Measurements from ENCODE around the gene LRRC4C. TPM values are rescaled to one million over a fixed set of nuclear protein-coding genes. Genes with fewer than 3 reads are reported as not detected.
"Not testable (repeated sequence)": the region's sequence is repeated elsewhere in the genome, so short reads cannot be mapped to it uniquely, and the experiment has no call there.

The LRRC4C gene
- total RNA-seq, 1 experiment from 2014 or later: not detected

GRCh38 chr11:41020259-41020658, 439.2 kb downstream of the LRRC4C start:
- Mint-ChIP-seq H3K27ac (ENCODE audit: low read depth, unreplicated experiment) (no peak overlapping the region), H3K27me3 (ENCODE audit: insufficient read depth, unreplicated experiment) (no peaks in the 10 kb centered on the region), H3K9me3 (ENCODE audit: unreplicated experiment) (peaks cover 7% of the 10 kb centered on the region), H3K4me3 (ENCODE audit: unreplicated experiment) (no peak overlapping the region), H3K4me1 (ENCODE audit: insufficient read depth, unreplicated experiment) (no peaks in the 10 kb centered on the region), H3K36me3 (ENCODE audit: insufficient read depth, unreplicated experiment) (no peaks in the 10 kb centered on the region)
- TF ChIP-seq CTCF (IDR thresholded peaks at IDR 0.05; ENCODE audit: unreplicated experiment): no peak
- no TSS peak for BruUV-seq (replicated peaks)
- no peak for DNase-seq (ENCODE audit: unreplicated experiment)
- ChIA-PET POLR2A (no interaction called here), CTCF (interaction anchor here (0.5 to 1.1 kb wide), 2 partner anchors 325 to 590 kb away, joined by 3 to 5 read pairs; no protein-coding TSS in a partner anchor)
- intact Hi-C loops (cut with micrococcal nuclease): no loop called here

- H3K4me1 Mint-ChIP-seq (ENCODE audit: insufficient read depth, unreplicated experiment); intact Hi-C loops (cut with micrococcal nuclease); H3K27me3 Mint-ChIP-seq (ENCODE audit: insufficient read depth, unreplicated experiment); H3K4me3 Mint-ChIP-seq (ENCODE audit: unreplicated experiment); DNase-seq (ENCODE audit: unreplicated experiment); CTCF ChIA-PET; H3K27ac Mint-ChIP-seq (ENCODE audit: low read depth, unreplicated experiment); H3K36me3 Mint-ChIP-seq (ENCODE audit: insufficient read depth, unreplicated experiment); POLR2A ChIA-PET; H3K9me3 Mint-ChIP-seq (ENCODE audit: unreplicated experiment); BruUV-seq (replicated peaks): not testable (repeated sequence)
Measured at GRCh38 chr11:41019666-41020065, 439.8 kb downstream of the LRRC4C start.

GRCh38 chr11:41018224-41018623, 441.2 kb downstream of the LRRC4C start:
- no TSS peak for BruUV-seq (replicated peaks)
- no peaks in the 10 kb centered on the region for H3K27me3 Mint-ChIP-seq (ENCODE audit: insufficient read depth, unreplicated experiment)
- no peak for DNase-seq (ENCODE audit: unreplicated experiment)
- no peaks in the 10 kb centered on the region for H3K4me1 Mint-ChIP-seq (ENCODE audit: insufficient read depth, unreplicated experiment)
- POLR2A ChIA-PET: no interaction called here
- intact Hi-C loops (cut with micrococcal nuclease): no loop called here
- CTCF ChIA-PET: interaction anchor here (1.1 kb wide), 1 partner anchor 597 kb away, joined by 3 read pairs; no protein-coding TSS in a partner anchor
- no peak overlapping the region for H3K27ac Mint-ChIP-seq (ENCODE audit: low read depth, unreplicated experiment)
- H3K9me3 Mint-ChIP-seq (ENCODE audit: unreplicated experiment): peaks cover 7% of the 10 kb centered on the region
- no peaks in the 10 kb centered on the region for H3K36me3 Mint-ChIP-seq (ENCODE audit: insufficient read depth, unreplicated experiment)
- no peak for TF ChIP-seq CTCF (IDR thresholded peaks at IDR 0.05; ENCODE audit: unreplicated experiment)
- no peak overlapping the region for H3K4me3 Mint-ChIP-seq (ENCODE audit: unreplicated experiment)

- H3K4me3 Mint-ChIP-seq (ENCODE audit: unreplicated experiment): no peak overlapping the region
- H3K9me3 Mint-ChIP-seq (ENCODE audit: unreplicated experiment): no peaks in the 10 kb centered on the region
- ChIA-PET CTCF (interaction anchor here (0.6 kb wide), 1 partner anchor 917 kb away, joined by 3 read pairs; no protein-coding TSS in a partner anchor), POLR2A (interaction anchor here (0.8 kb wide), 1 partner anchor 26 kb away, joined by 3 read pairs; no protein-coding TSS in a partner anchor)
- intact Hi-C loops (cut with micrococcal nuclease): no loop called here
- no peak overlapping the region for H3K27ac Mint-ChIP-seq (ENCODE audit: low read depth, unreplicated experiment)
- no peaks in the 10 kb centered on the region for H3K4me1 Mint-ChIP-seq (ENCODE audit: insufficient read depth, unreplicated experiment)
- no peak for TF ChIP-seq CTCF (IDR thresholded peaks at IDR 0.05; ENCODE audit: unreplicated experiment)
- H3K36me3 Mint-ChIP-seq (ENCODE audit: insufficient read depth, unreplicated experiment): no peaks in the 10 kb centered on the region
- no peak for DNase-seq (ENCODE audit: unreplicated experiment)
- no TSS peak for BruUV-seq (replicated peaks)
- no peaks in the 10 kb centered on the region for H3K27me3 Mint-ChIP-seq (ENCODE audit: insufficient read depth, unreplicated experiment)
Measured at GRCh38 chr11:41010361-41011050, 448.9 kb downstream of the LRRC4C start.

All from MCF 10A (cell line).